KMS-11 (cell line): ENCODE data around the gene NCR3LG1.
A peak's percentile ranks its signal among the peaks of the same experiment; 100 is the strongest.

Experiments
- H2AFZ ChIP-seq: fragments of 200-600 bp; sonication (generic); 2 replicates; pipeline ENCODE4 v1.6.1; 2016; ENCODE audit warnings: antibody characterized with exemption, mixed run types, low read depth
- H3K27ac ChIP-seq: fragments of 200-600 bp; sonication (generic); 2 replicates; pipeline ENCODE4 v1.6.1; 2016; ENCODE audit warnings: mild to moderate bottlenecking, mixed run types
- H3K27me3 ChIP-seq: fragments of 200-600 bp; sonication (generic); 2 replicates; pipeline ENCODE4 v1.6.1; 2017; ENCODE audit warnings: mild to moderate bottlenecking, low read depth, mixed run types, moderate library complexity; ENCODE audit not compliant: insufficient read depth
- H3K36me3 ChIP-seq: fragments of 200-600 bp; sonication (generic); 2 replicates; pipeline ENCODE4 v1.6.1; 2017; ENCODE audit warnings: mild to moderate bottlenecking, mixed run types; ENCODE audit not compliant: insufficient read depth
- H3K4me1 ChIP-seq: fragments of 200-600 bp; sonication (generic); 2 replicates; pipeline ENCODE4 v1.6.1; 2016; ENCODE audit warnings: mild to moderate bottlenecking, low read depth, mixed run types; ENCODE audit not compliant: poor library complexity, severe bottlenecking
- H3K4me2 ChIP-seq: fragments of 200-600 bp; sonication (generic); 2 replicates; pipeline ENCODE4 v1.7.0; 2016; ENCODE audit warnings: mild to moderate bottlenecking, mixed run types
- H3K4me3 ChIP-seq: fragments of 200-600 bp; sonication (generic); IDR thresholded peaks from 2 replicates; pipeline ENCODE4 v1.6.1; 2017; ENCODE audit warnings: low read depth, low read length, mixed read lengths; ENCODE audit not compliant: insufficient read depth
- H3K79me2 ChIP-seq: fragments of 200-600 bp; sonication (generic); 2 replicates; pipeline ENCODE4 v1.6.1; 2016; ENCODE audit warnings: low read depth, mixed run types; ENCODE audit not compliant: insufficient read depth
- H3K9ac ChIP-seq: fragments of 200-600 bp; sonication (generic); 2 replicates; pipeline ENCODE4 v1.6.1; 2016; ENCODE audit warnings: mild to moderate bottlenecking, mixed run types
- H4K20me1 ChIP-seq: fragments of 200-600 bp; sonication (generic); 2 replicates; pipeline ENCODE4 v1.6.1; 2016; ENCODE audit warnings: mild to moderate bottlenecking, mixed run types; ENCODE audit not compliant: insufficient read depth
- TF ChIP-seq, protein P1 (sequence below): fragments of 200-600 bp; sonication (generic); conservative IDR thresholded peaks from 2 replicates; pipeline ENCODE4 v1.6.1; 2017; ENCODE audit warnings: low read depth, mild to moderate bottlenecking, antibody characterized with exemption, low read length, moderate library complexity, mixed read lengths

Gene NCR3LG1

GRCh38 chr11:17388609-17389210, 37.1 kb downstream of the NCR3LG1 start, which contains the start of gene KCNJ11:
Gene KCNJ11, minus strand, starts transcription at chr11:17388659. Its CDS starts 568 bp downstream, at chr11:17388091.
- no peaks in the 10 kb centered on the region for H3K79me2 ChIP-seq
- H3K27me3 ChIP-seq = no peaks in the 10 kb centered on the region
- H3K4me1 ChIP-seq = peaks cover 14% of the 10 kb centered on the region
- H2AFZ ChIP-seq = peak within 1 kb of the TSS; percentile 88
- H4K20me1 ChIP-seq = no peaks in the 10 kb centered on the region
- peak within 1 kb of the TSS; percentile 69 for H3K4me2 ChIP-seq
- peak within 1 kb of the TSS; percentile 58; the same call in 1 of the 2 replicates for H3K9ac ChIP-seq
- no peaks in the 10 kb centered on the region for H3K36me3 ChIP-seq
- TF ChIP-seq, protein P1, sequence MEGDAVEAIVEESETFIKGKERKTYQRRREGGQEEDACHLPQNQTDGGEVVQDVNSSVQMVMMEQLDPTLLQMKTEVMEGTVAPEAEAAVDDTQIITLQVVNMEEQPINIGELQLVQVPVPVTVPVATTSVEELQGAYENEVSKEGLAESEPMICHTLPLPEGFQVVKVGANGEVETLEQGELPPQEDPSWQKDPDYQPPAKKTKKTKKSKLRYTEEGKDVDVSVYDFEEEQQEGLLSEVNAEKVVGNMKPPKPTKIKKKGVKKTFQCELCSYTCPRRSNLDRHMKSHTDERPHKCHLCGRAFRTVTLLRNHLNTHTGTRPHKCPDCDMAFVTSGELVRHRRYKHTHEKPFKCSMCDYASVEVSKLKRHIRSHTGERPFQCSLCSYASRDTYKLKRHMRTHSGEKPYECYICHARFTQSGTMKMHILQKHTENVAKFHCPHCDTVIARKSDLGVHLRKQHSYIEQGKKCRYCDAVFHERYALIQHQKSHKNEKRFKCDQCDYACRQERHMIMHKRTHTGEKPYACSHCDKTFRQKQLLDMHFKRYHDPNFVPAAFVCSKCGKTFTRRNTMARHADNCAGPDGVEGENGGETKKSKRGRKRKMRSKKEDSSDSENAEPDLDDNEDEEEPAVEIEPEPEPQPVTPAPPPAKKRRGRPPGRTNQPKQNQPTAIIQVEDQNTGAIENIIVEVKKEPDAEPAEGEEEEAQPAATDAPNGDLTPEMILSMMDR = no peak
- no peak within 1 kb of the TSS for H3K4me3 ChIP-seq
- H3K27ac ChIP-seq = no peak within 1 kb of the TSS; the same call in 1 of the 2 replicates

- no peaks in the 10 kb centered on the region for H3K27me3 ChIP-seq
- H3K27ac ChIP-seq = no peak overlapping the region; the same call in 1 of the 2 replicates
- H3K79me2 ChIP-seq = no peaks in the 10 kb centered on the region
- peak overlapping the region; percentile 88 for H2AFZ ChIP-seq
- H3K4me3 ChIP-seq = no peak overlapping the region
- H4K20me1 ChIP-seq = no peaks in the 10 kb centered on the region
- peak overlapping the region; percentile 69 for H3K4me2 ChIP-seq
- peaks cover 14% of the 10 kb centered on the region for H3K4me1 ChIP-seq
- peak overlapping the region; percentile 58; the same call in 1 of the 2 replicates for H3K9ac ChIP-seq
- TF ChIP-seq, protein P1 = peak; percentile 11; the same call in 1 of the 2 replicates
- no peaks in the 10 kb centered on the region for H3K36me3 ChIP-seq
These were observed 37.8 kb downstream of the NCR3LG1 start for GRCh38 chr11:17389211-17389956.

DNA sequence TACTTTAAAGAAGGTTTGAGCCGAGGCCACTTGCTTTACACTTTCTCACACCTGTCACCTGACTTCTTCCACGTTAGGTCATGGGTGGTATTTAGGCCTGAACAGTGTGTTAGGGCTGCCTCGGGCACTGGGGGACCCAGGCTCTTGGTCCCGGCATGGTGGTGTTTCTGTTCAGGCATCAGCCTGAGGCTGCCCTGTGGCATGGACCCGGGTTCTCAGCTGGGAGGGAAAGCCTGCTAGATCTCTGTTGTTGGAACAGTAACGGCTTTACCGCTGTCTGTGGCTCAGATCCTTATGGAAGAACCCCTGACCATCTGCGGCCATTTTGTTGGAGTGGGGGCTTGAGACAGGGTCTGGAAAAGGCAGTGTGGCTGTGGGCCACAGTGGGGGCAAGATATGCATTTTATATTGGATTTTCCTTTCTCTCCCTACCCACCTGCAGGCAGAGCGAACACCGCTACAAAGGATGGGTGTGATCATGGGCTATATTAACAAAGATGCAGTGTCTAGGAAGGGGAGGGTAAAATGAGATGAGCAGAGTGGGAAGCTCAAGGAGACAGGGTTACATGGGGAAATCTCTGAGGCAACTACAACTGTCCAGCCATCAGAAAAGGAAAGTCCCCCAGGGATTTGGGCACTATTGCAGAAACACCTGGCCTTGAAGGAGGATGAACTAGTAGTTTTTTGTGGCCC, 38.5 kb downstream of the NCR3LG1 start:
- Histone ChIP-seq H3K36me3 (no peaks in the 10 kb centered on the region), H2AFZ (peak overlapping the region; percentile 88), H3K4me2 (peak overlapping the region; percentile 69), H3K4me3 (no peak overlapping the region), H3K9ac (peak overlapping the region; percentile 58; the same call in 1 of the 2 replicates), H4K20me1 (no peaks in the 10 kb centered on the region), H3K27me3 (no peaks in the 10 kb centered on the region), H3K4me1 (peaks cover 14% of the 10 kb centered on the region), H3K27ac (no peak overlapping the region; the same call in 1 of the 2 replicates), H3K79me2 (no peaks in the 10 kb centered on the region)
- TF ChIP-seq, protein P1 = no peak

- Histone ChIP-seq H3K27ac (no peak overlapping the region), H3K79me2 (no peaks in the 10 kb centered on the region), H3K9ac (no peak overlapping the region), H4K20me1 (no peaks in the 10 kb centered on the region), H3K36me3 (no peaks in the 10 kb centered on the region), H3K4me2 (no peak overlapping the region), H3K4me3 (no peak overlapping the region), H2AFZ (no peak overlapping the region), H3K27me3 (no peaks in the 10 kb centered on the region), H3K4me1 (peaks cover 7% of the 10 kb centered on the region)
- TF ChIP-seq, protein P1 = no peak
These were observed 40.1 kb downstream of the NCR3LG1 start for GRCh38 chr11:17391493-17392355.
